SU-DHL-6 (cell line): ENCODE measurements around the gene CEMP1.

Experiments
- EZH2phosphoT487 ChIP-seq: fragments of 200-600 bp; sonication (generic), shearing (Covaris generic); conservative IDR thresholded peaks from 2 replicates; pipeline ENCODE4 v1.6.1; 2018; ENCODE audit warnings: mild to moderate bottlenecking, antibody characterized with exemption, low read length, moderate library complexity, mixed read lengths
- TF ChIP-seq, protein P1 (sequence below): fragments of 200-600 bp; sonication (generic); IDR thresholded peaks from one replicate; pipeline ENCODE4 v1.5.1; 2017; ENCODE audit warnings: antibody characterized with exemption, mild to moderate bottlenecking, low read length, moderate library complexity; ENCODE audit not compliant: insufficient read depth, poor library complexity, severe bottlenecking

- TF ChIP-seq, protein P1, sequence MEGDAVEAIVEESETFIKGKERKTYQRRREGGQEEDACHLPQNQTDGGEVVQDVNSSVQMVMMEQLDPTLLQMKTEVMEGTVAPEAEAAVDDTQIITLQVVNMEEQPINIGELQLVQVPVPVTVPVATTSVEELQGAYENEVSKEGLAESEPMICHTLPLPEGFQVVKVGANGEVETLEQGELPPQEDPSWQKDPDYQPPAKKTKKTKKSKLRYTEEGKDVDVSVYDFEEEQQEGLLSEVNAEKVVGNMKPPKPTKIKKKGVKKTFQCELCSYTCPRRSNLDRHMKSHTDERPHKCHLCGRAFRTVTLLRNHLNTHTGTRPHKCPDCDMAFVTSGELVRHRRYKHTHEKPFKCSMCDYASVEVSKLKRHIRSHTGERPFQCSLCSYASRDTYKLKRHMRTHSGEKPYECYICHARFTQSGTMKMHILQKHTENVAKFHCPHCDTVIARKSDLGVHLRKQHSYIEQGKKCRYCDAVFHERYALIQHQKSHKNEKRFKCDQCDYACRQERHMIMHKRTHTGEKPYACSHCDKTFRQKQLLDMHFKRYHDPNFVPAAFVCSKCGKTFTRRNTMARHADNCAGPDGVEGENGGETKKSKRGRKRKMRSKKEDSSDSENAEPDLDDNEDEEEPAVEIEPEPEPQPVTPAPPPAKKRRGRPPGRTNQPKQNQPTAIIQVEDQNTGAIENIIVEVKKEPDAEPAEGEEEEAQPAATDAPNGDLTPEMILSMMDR: no peak
- no peak for TF ChIP-seq EZH2phosphoT487
Measured at GRCh38 chr16:2528161-2529060, 2.8 kb downstream of the CEMP1 start.
